GM19239 (cell line): Measurements from ENCODE around the gene BDKRB2.

Source experiments
- DNase-seq: peaks from one replicate; pipeline ENCODE4 v3.0.0; 2011; ENCODE audit warnings: low spot score; ENCODE audit not compliant: insufficient read length
- FAIRE-seq: peaks from 2 replicates; lab custom pipeline; 2011; peaks lifted over from hg19 to GRCh38; lab: Jason Lieb, UNC

Gene BDKRB2

DNA sequence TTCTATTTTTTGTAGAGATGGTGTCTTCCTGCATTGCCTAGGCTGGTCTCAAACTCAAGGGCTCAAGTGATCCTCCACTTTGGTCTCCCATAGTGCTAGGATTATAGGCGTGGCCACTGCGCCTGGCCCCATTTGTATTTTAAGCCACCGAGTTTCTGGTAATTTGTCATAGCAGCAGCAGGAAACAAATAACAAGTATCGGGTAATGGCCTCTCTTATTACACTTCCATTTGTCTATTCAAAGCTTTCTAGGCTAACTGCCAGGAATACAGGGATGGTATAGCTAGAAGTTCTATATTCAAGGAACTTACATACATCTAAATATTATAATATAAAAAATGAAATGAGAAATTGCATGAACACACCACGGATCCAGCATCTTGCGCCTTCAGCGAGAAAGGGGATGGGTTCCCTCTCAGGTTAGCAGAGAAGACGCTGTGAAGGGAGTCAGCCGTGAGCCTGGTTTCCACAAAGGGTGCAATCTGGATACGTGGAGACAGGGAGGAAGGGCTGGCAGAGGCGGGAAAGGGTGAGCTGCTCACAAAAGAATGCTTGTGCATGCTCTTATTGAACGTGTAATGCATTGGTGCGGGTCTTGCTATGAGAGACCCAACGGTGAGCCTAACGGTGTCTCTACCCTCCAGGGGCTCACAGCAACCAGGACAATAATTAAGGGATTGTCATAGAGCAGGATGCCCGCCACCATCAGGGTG is 60.9 kb downstream of the BDKRB2 start:
- no peak for DNase-seq
- FAIRE-seq = no peak

DNA sequence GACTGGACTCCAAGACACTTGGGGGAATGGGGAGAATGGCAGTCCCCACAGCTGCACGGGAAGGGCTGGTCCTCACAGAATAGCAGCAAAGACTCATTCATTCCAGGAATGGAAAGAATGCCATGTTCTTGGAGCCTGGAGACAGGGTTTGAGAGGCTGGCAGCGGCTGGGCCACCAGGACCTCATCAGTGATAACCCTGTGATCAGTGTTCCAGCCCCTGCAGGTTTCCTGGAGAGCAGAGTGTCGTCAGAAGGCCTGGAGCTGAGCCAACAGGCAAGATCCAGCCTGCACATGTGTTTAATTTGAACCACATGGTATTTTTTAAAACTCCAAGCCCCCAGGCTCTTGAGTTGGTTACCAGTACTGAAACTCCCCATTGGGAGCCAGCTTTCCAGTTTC is 62.7 kb downstream of the BDKRB2 start:
- DNase-seq (no peak), FAIRE-seq (no peak)

DNA sequence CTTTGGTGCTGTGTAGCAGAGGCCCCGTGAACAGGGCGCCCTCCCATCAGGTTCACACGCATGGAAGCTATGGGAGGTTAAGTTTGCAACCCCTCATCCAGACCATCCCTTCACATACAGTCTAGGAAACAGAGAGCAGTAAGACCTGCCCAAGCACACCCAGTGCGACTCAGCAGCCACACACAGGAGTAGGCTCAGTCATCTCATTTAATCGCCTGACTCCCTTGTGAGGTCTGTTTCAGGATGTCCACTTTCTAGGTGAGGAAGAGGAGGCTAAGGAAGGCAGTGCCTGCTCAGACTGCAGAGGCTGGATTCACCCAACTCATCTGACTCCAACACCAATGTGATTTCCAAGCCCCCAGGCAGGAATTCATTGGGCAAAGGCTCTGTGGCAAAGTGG is 63.3 kb downstream of the BDKRB2 start:
- DNase-seq = no peak
- no peak for FAIRE-seq

DNA sequence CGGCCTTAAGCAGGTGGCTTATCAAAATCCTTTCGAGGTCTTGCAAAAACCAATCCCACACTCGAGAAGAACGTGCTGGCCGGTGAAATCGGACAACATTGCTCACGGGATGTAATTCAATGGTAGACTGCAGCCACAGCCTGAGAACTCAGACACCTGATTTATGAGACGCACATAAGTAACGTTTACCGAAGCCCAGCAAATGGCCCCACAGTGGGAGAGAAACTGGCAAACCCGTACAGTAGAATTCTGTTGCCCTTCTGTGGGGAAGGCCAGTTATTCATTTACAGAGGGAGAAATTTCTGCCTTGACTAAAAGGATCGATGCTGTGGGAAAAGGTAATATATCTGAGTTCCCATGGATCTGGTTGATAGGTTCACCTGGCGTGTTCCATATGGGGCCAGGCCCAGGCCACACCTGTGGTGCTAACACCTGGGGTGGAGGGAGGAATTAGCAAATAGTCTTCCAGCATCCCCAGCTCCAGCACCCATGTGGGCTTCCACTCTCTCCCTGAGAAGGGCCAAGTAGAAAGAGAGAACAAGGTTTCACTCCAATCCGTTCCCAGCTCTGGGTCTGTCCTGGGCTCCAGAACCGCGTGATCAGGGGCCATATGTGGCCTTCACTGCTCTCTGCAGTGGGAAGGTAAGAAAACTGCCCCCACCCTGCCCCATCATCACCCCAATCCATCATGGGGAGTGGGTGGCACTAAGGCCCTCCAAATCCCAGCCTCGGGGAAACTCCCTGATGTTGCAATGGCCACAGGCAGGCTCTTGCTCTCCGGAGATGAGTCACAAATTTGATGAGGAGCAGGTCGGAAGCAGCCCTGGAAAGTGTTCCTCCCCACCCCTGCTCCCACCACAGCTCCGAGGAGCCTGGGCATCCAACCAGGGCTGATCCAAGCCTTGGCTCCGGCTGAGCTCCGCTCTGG is 64.1 kb downstream of the BDKRB2 start:
- FAIRE-seq (no peak), DNase-seq (no peak)

DNA sequence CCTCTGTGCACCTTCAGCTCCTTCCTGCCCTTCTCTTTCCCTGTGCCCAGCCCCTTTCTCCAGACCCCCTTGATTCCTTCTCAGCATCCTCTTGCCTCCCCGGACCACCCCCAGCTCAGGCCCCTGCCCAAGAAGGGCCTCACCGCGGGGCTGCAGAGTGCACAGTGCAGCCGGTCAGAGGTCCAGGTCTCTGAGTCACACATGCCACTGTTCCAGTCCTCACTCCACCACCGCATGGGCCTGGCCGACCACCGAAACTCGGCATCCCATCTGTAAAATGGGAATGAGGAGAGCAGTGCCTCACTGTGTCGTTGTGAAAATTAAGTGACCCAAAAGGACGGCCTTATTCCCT is 64.7 kb downstream of the BDKRB2 start:
- FAIRE-seq (no peak), DNase-seq (no peak)

DNA sequence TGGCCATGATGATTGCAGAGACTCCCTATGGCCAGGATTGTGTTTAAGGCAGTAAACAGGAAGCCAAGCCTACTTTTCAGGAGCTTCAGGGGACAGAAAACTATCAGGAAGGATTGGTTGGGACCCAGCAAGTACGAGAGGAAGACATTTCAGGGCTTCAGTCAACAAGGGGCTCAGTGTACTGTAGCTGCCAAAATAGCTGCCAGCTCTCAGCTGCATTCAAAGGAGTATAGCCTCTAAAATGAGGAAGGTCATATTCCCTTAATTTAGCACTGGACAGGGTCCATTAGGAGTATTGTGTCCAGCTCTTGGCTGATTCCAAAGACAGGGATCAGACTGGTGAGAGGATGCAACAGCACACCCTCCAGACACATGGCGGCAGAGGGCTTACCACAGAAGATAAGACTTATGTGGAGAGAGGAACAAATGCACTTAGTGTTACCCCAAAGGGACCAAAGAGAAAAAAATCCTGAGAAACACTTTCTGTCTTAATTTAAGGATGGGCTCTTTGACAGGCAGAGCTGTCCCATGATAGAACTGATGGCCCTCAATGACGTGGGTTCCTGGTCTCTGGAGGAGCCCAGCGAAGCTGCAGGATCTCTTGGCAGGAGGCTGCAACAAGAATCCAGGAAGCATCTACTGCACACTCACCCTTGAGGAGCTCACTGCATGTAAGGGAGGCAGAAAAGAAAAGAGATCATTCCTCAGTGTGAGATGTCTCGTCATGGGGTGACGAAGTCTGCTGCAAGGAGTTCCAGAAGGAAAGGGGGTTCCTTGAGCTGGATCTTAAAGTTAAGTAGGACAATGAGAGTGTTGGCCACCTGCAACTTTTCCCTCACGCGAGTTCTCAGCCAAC is 66.2 kb downstream of the BDKRB2 start:
- FAIRE-seq (no peak), DNase-seq (no peak)

DNA sequence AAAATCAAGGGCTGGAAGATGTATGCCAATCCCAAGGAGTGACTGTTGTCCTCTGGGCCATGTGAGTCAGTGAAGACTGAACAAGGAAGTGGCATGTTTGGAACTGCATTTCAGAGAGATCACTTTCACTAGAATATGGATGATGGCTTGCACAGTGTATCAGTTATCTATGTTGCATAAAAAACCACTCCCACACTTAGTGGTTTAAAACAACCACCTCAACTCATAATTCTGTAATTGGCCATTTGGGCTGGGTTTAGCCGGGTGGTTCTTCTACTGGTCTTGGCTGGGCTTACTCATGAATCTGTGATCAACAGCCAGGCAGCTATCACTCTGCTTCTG is 66.8 kb downstream of the BDKRB2 start:
- no peak for DNase-seq
- FAIRE-seq = no peak

DNA sequence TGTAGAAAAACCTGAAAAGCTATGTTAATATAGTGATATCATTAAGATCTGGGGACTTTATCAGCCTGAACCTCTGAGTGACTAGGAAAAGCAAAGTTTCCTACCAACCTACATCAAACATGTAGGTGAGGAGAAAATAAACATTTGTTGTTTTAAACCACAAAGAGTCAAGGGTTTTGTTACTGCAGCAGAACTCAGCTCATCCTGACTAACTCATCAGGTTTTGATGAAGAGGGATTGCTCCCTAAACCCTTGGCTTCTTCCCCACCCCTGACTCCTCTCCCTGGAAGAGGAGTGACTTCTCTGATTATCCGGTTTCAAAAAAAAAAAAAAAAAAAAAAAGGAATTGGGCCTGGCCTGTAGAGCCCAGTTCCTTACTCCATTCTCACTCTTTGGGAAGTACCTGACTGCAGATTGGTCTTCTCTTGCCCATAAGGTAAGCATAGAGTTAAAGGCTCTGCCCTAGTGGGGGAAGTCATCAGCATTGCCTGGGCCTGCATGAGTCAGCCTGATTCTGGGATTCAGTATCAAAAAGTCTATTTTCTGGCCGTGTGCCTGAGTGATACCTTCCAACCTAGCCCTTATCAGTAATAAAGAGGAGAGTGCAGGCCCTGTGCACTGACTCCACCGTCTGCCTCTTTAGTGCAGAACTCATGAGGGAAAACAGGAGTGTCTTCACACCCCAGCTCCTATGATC is 68.3 kb downstream of the BDKRB2 start:
- no peak for DNase-seq
- no peak for FAIRE-seq

DNA sequence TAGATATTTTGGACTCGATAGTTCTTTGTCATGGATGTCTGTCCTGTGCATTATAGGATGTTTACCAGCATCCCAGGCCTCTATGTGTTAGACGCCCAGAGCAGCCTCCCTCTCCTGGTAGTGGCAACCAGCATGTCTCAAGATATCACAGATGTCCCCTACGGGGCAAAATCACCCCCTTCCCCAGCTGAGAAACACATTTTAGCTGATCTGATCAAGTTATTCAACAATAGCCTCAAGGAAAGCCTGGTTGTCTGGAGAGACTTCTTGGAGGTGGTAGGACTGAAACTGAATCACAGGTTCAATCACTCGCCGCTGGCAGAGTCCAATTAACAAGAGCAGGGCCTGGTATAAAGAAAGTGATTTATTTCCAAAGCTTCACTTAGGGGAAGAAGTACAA is 69.0 kb downstream of the BDKRB2 start:
- DNase-seq (no peak), FAIRE-seq (no peak)

DNA sequence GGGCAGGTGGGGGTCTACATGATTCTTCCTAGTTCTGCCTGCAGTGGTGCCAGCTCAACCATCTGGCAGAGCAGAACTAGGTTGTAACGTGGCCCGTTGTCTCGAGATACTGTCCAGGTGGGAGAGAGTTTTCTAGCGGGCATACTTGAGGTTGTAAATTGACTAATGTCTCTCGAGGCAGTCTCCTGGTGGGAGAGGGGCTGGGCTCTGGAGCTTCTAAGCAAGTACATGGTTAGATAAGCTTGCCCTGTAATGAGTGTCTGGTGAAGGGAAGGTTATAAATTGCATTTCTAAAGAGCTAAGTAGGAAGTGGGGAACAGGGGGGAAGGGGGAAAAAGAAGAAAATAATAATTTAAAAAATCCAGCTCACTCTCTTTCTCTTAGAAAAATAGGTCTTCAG is 69.5 kb downstream of the BDKRB2 start:
- no peak for FAIRE-seq

DNA sequence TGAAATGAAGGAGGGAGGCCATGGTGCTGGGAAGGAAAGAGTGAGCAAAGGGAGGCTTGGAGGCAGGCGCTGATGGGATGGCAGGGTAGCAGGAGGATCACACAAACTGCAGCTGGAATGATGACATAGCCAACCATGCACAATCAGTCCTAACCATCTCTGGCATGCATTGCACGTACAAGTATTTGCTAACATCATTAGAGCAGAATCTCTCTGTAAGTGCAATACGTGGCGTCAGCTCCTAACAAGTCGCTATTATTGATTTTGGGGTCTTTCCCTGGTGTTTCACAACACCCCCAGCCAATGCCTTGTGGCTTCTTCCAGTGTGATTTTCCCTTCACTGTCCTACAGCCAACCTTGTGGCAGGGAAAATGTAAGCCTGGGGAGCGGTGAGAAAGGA is 69.9 kb downstream of the BDKRB2 start:
- FAIRE-seq = no peak
- no peak for DNase-seq

More for the DNA sequence above, 69.5 kb downstream of the BDKRB2 start:
- DNase-seq = no peak

DNA sequence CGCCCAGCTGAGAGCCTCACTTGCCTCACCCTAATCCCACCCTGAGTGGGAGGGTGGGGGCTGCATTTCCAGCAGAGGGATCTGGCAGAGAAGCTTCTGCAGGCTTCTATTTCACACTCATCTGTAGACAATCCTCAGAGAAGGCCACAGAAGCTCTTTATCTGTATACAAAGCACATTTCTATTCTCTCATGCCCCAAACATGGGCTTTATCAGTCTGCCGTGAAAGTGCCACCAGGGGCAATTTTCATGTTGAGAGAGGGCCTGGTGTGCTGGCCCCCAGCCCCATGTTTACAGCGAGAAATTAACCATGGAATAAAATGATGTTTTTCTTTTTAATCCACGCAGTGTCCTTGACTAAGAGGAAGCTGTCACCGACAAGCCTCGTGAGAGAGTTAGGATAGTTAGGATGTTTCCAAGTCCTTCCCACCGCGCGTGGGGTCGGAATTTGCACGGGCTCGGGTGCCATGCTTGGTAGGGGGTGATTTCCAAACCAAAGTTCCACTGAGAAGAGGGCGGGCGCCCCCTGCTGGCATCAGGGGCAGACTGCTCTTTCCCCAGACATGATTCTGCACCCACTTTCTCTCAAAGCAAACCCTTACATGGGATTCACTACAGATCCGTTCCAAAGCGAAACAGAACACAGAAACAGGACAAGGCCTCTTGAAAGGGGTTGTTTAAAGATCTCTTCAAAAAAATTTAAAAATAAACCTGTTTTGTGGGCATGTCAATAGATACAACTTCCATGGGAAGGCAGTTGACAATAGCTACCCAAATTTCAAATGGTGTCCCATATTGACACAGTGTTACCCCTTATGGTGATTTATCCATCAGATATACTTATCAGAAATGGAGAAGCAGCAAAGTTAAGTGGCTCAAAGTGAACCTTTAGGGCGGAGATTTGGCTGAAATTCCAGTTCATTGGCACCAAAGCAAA is 70.8 kb downstream of the BDKRB2 start:
- FAIRE-seq (peak; percentile 71), DNase-seq (peak; percentile 43)

DNA sequence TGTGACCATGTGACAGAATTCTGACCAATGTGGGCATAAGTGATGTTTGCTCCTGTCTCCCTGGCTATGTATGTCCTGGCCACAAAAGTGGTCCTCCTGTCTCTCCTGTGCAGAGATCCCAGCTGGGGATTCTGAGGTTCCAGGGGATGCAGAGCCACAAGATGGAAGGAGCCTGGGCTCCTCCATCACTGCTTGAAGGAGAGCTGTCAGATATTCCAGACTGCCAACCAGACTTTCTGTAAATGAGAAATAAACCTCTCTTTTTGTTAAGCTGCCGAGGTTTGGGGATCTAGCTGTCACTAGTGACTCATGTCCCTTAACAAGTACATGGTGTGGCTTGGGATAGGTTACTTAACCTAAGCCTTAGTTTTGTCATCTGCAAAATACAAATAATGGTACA is 73.3 kb downstream of the BDKRB2 start:
- FAIRE-seq (no peak), DNase-seq (no peak)

DNA sequence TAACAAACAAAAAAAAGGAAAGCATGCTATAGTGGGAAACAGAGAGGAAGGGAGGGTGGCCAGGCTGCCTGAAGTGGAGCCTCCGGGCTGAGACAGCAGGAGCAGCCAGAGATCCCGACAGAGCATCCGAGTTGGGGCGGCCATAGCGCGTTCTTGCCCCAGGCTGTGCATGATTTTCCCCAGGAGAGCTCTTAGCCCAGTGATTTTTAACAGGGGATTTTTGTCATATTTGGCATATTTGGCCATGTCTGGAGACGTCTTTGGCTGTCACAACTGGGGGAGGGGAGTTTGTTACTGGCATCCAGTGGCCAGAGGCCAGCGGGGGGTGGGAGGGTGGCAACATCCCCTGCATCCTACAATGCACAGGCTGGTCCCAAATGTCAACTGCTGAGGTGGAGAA is 74.9 kb downstream of the BDKRB2 start:
- DNase-seq (no peak), FAIRE-seq (no peak)

DNA sequence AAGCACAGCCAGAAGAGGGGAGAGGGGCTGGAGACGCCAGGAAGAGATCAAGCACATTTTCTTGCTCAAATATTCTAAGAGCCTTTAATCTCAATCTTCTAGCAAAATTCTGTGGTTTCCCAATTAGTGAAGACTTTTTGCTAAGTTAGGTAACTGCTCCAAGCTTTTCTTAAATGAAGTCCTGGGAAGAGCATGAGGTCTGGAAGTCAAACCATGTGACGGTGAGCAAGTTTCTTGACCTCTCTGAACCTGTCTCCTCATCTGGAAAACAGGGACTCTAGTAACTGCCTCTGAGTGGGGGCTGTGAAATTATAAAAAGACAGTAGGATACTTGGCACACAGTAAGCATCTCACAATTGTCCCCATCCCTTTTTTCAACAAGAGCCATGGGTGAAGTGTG is 75.5 kb downstream of the BDKRB2 start:
- no peak for FAIRE-seq
- no peak for DNase-seq

DNA sequence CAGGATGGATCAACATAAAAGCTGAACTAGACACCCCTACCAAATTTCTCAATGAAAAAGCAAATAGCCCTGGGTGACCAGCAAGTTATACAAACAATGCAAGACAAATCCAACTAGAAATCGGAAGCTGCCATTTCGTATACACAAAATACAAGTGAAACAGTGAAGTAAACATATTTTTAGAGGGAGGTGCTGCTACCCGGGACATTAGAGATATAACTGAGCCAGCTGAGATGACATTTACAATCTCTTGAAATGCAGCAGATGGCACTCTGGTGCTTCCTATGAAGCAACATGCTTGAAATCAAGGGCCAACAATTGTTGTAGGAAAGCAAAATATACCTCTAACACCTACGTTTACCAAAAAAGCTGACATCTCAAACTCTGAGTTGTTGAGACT is 76.8 kb downstream of the BDKRB2 start:
- no peak for FAIRE-seq
- DNase-seq = no peak

DNA sequence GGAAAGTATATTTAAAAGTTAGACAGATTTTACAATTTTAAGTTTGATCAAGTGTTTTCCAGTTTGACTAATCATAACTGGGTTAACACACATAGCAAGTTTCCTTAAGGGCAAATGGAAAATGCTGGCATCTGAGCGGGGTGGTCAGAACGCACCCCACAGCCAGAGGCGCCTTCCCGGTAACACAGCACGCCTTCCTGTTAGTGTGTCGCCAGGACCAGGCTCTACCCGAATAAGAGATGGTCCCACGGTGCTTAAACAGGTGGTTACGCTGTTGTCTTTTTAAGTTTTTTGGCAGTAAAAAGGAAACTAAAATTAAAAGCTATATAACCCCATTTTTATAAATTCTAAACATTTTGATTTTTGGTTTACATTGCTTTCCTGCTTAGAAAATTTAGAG is 79.4 kb downstream of the BDKRB2 start:
- DNase-seq = no peak
- FAIRE-seq = no peak

DNA sequence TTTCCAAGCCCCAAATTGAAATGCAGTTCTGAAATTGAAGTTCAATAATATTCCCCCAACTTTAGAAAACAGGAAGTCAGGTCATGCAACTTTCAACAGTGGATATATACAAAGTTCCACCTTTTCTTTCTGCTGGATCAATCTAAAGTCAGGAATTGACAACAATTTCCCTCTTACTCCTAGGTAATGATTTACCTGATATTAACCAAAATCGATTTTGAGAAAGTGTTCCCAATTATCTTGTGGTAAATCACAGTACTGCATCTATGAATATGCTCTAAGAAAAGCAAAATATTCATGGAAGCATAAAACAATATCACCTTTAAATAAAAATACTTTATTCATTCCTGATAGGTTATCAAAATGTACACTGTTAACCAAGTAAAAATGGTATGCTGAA is 79.8 kb downstream of the BDKRB2 start:
- no peak for DNase-seq
- no peak for FAIRE-seq

DNA sequence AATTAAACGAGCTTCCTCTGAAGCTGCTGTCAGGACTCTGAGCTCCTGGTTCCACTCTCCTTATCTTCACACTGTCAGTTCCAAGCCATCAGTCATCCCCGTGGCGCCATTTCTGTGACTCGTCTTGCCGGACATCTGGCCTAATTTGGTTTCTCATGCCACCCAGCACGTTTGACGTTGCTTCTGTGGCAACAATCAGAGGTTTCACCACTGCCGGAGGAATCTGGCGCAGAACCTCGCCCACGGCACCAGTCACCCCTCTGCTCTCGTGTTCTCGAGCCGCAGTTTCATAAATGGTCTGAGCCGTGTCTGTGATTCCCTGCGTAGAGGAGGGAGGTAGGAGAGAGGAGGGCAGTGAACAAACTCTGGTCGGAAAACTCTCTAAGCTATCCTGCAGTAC is 81.0 kb downstream of the BDKRB2 start:
- FAIRE-seq (no peak), DNase-seq (no peak)
